ENCODE results near the gene MORN5.

The MORN5 gene

GRCh38 chr9:122180633-122181032 is 20.9 kb downstream of the MORN5 start:
- no peak for TF ChIP-seq GATA3 (IDR thresholded peaks at IDR 0.05; ENCODE audit: low read depth, low read length)
- TF ChIP-seq GATA2 (IDR thresholded peaks at IDR 0.05; ENCODE audit: low read depth, low read length), result no peak

GRCh38 chr9:122183501-122183900 is 23.8 kb downstream of the MORN5 start:
- TF ChIP-seq GATA3 (IDR thresholded peaks at IDR 0.05; ENCODE audit: low read depth, low read length), result no peak
- no peak for TF ChIP-seq GATA2 (IDR thresholded peaks at IDR 0.05; ENCODE audit: low read depth, low read length)

DNA sequence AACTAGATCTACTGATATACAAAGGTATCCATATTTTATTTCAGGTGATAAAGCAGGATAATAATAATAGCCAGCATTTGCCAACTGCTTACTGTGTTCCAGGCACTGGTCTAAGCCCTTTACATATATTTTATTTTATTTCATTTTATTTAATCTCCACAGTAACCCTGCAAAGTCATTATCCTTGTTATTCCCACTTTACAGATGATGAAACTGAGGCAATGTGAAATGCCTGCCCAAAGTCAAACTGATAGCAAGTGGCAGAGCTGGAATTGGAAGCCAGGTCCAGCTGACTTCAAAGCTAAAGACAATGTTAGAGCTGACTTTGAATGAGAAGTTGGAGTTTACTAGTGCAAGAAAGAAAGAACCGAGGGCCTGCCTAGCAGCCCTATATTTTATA is 24.8 kb downstream of the MORN5 start:
- no peak for TF ChIP-seq GATA3 (IDR thresholded peaks at IDR 0.05; ENCODE audit: low read depth, low read length)
- TF ChIP-seq GATA2 (IDR thresholded peaks at IDR 0.05; ENCODE audit: low read depth, low read length), result no peak

DNA sequence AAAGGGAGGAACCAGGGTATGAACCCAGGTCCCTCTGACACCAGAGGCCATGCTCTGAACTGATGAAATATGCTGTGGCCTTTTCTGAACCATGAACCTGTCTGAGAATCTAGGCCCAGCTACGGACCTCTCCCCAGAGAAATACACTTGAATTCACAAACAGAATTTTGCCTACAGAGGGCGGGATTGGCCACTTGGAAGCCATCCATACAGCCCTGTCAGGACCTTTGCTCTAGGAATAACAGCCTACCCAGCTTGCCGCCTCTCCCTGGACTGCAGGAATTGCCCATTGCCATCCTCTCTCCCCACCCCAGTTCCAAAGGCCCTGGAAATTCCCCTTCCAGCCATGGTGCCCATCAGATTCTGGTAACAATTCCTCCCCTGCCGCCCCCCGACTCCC is 26.6 kb downstream of the MORN5 start:
- TF ChIP-seq GATA3 (IDR thresholded peaks at IDR 0.05; ENCODE audit: low read depth, low read length) (no peak), GATA2 (IDR thresholded peaks at IDR 0.05; ENCODE audit: low read depth, low read length) (no peak)

- no peak for TF ChIP-seq GATA2 (IDR thresholded peaks at IDR 0.05; ENCODE audit: low read depth, low read length)
- TF ChIP-seq GATA3 (IDR thresholded peaks at IDR 0.05; ENCODE audit: low read depth, low read length), result no peak
Observed at GRCh38 chr9:122186777-122187470, 27.2 kb downstream of the MORN5 start.

DNA sequence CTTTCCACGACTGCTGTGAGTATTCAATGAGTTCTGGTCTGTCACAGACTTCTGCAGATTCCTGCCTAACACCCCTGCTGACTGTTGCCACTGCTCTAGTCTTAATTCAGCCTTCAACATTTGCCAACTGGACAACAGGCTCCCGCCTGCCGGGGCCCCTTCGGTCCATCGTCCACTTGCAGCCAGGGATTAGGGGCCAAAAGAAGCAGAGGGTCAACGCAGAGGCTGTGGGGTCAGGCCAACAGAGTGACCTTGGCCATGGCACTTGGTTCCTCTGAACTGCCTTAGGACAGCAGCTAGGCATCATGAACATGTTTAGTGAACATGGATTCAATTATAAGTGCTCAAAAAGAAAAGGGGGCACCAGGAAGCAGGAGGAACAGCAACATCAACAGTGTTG is 28.7 kb downstream of the MORN5 start:
- TF ChIP-seq GATA2 (IDR thresholded peaks at IDR 0.05; ENCODE audit: low read depth, low read length) (no peak), GATA3 (IDR thresholded peaks at IDR 0.05; ENCODE audit: low read depth, low read length) (no peak)

GRCh38 chr9:122190597-122191381 is 31.1 kb downstream of the MORN5 start:
- TF ChIP-seq GATA3 (IDR thresholded peaks at IDR 0.05; ENCODE audit: low read depth, low read length), result no peak
- no peak for TF ChIP-seq GATA2 (IDR thresholded peaks at IDR 0.05; ENCODE audit: low read depth, low read length)

DNA sequence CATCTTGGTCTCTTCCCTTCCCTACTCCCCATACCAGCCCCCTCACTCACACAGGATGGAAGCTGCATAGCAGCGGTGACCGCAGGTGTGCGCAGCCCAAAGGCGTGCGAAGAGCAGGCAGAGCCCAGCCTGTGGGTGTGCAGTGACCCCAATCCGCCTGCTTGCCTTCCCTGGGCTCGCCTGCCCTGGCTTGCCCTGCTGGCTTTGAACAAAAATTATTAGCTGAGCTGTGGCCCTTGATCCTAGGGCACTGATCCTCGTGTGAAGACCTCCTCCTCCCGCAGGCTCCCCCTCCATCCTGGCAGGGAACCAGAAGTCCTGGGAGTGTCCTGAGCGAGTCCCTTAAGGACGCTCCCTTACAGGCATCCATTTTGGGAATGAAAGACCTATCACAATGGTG is 31.9 kb downstream of the MORN5 start:
- TF ChIP-seq GATA2 (IDR thresholded peaks at IDR 0.05; ENCODE audit: low read depth, low read length) (no peak), GATA3 (IDR thresholded peaks at IDR 0.05; ENCODE audit: low read depth, low read length) (no peak)

DNA sequence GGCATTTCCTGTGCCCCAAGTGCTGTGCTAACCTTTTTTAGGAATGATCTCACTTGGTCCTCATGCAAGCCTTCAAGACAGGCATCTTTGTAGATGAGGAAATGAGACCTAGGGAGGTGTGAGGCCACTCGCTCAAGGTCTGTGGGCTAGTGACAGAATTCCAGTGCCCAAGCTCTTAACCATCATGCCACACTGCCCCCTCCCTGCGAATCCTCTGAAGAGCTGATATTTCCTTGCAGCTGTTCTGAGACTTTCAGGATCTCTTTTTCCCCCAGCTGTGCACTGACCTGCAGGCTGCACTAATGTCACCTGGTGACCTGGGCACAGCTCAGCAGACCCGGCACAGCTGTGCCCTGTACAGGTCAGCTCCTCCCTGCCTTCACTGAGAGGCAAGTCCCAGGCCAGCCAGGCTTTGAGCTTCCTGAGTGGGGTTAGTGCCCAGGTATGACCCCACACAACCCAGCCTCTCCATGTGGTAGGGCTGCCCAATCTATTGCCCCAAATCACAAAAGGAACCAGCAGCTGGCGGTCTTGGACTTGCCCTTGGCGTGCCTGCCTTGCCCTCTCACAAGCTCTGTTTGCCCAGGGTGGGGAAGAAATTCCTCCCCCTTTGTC is 32.7 kb downstream of the MORN5 start:
- TF ChIP-seq GATA3 (IDR thresholded peaks at IDR 0.05; ENCODE audit: low read depth, low read length) (no peak), GATA2 (IDR thresholded peaks at IDR 0.05; ENCODE audit: low read depth, low read length) (no peak)

DNA sequence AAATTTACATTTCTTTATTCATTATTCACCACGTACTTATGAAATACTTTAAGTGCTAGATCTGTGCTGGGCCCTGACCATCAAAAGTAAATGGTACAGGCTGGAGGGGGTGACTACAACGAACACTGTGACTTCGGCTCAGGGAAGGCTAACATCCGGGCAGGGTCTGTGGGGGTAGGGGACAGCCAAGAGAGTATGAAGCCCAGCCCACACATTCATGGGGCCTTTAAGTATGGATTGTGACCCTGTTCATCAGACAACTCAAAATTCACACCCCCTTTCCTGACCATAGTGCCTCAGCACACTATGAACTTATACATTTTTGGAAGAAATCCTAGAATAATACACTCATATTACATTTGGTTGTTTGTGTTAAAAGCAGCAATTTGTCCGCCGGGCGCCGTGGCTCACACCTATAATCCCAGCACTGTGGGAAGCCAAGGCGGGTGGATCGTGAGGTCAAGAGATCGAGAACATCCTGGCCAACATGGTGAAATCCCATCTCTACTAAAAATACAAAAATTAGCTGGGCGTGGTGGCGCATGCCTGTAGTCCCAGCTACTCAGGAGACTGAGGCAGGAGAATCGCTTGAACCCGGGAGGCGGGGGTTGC is 33.3 kb downstream of the MORN5 start:
- TF ChIP-seq GATA3 (IDR thresholded peaks at IDR 0.05; ENCODE audit: low read depth, low read length) (no peak), GATA2 (IDR thresholded peaks at IDR 0.05; ENCODE audit: low read depth, low read length) (no peak)

GRCh38 chr9:122193651-122194050 is 33.9 kb downstream of the MORN5 start:
- TF ChIP-seq GATA3 (IDR thresholded peaks at IDR 0.05; ENCODE audit: low read depth, low read length) (no peak), GATA2 (IDR thresholded peaks at IDR 0.05; ENCODE audit: low read depth, low read length) (no peak)

GRCh38 chr9:122195875-122196274 is 36.2 kb downstream of the MORN5 start:
- TF ChIP-seq GATA3 (IDR thresholded peaks at IDR 0.05; ENCODE audit: low read depth, low read length) (no peak), GATA2 (IDR thresholded peaks at IDR 0.05; ENCODE audit: low read depth, low read length) (no peak)

- no peak for TF ChIP-seq GATA3 (IDR thresholded peaks at IDR 0.05; ENCODE audit: low read depth, low read length)
- TF ChIP-seq GATA2 (IDR thresholded peaks at IDR 0.05; ENCODE audit: low read depth, low read length), result no peak
Observed at GRCh38 chr9:122197426-122197825, 37.7 kb downstream of the MORN5 start.

GRCh38 chr9:122197882-122198281 is 38.2 kb downstream of the MORN5 start:
- TF ChIP-seq GATA2 (IDR thresholded peaks at IDR 0.05; ENCODE audit: low read depth, low read length) (no peak), GATA3 (IDR thresholded peaks at IDR 0.05; ENCODE audit: low read depth, low read length) (no peak)

Data from SH-SY5Y (cell line).